UCSD-AML1 (cell line): ENCODE data around the gene RPGRIP1.
A peak's percentile ranks its signal among the peaks of the same experiment; 100 is the strongest.
"Not testable (repeated sequence)": the region's sequence is repeated elsewhere in the genome, so short reads cannot be mapped to it uniquely, and the experiment has no call there.

Source experiments
- DNase-seq: peaks from one replicate; lab custom pipeline; 2025; ENCODE audit not compliant: unreplicated experiment; lab: John Stamatoyannopoulos, UW

Gene RPGRIP1

GRCh38 chr14:21299562-21300130 is 19.8 kb downstream of the RPGRIP1 start:
- DNase-seq, result no peak

GRCh38 chr14:21300892-21301291 is 21.0 kb downstream of the RPGRIP1 start:
- peak; percentile 13 for DNase-seq

GRCh38 chr14:21302013-21302835 is 22.3 kb downstream of the RPGRIP1 start:
- no peak for DNase-seq

GRCh38 chr14:21302836-21303140 is 22.9 kb downstream of the RPGRIP1 start:
- DNase-seq, result not testable (repeated sequence)

- no peak for DNase-seq
Observed at GRCh38 chr14:21307637-21308036, 27.8 kb downstream of the RPGRIP1 start.

- no peak for DNase-seq
Observed at GRCh38 chr14:21308132-21308478, 28.2 kb downstream of the RPGRIP1 start.

GRCh38 chr14:21308479-21309237 is 28.8 kb downstream of the RPGRIP1 start:
- peak; percentile 26 for DNase-seq

GRCh38 chr14:21309238-21309636 is 29.4 kb downstream of the RPGRIP1 start:
- DNase-seq, result no peak

GRCh38 chr14:21309956-21310355 is 30.1 kb downstream of the RPGRIP1 start:
- no peak for DNase-seq

- DNase-seq, result no peak
Observed at GRCh38 chr14:21311614-21312013, 31.7 kb downstream of the RPGRIP1 start.

- DNase-seq, result no peak
Observed at GRCh38 chr14:21313512-21313911, 33.6 kb downstream of the RPGRIP1 start.

- no peak for DNase-seq
Observed at GRCh38 chr14:21317398-21317797, 37.5 kb downstream of the RPGRIP1 start.

GRCh38 chr14:21320913-21321312 is 41.0 kb downstream of the RPGRIP1 start:
- no peak for DNase-seq

- no peak for DNase-seq
Observed at GRCh38 chr14:21322716-21323115, 42.8 kb downstream of the RPGRIP1 start.

GRCh38 chr14:21326972-21327371 is 47.1 kb downstream of the RPGRIP1 start:
- DNase-seq, result no peak
